Right ventricle myocardium superior (tissue), 1 donor: Measurements from ENCODE around the gene CDH10. TPM values are rescaled to one million over a fixed set of nuclear protein-coding genes. Genes with fewer than 3 reads are reported as not detected.

ENCODE experiments used
- ATAC-seq: fragments of 200-7000 bp; cut with Tn5 transposase; one replicate; pipeline ENCODE4 v1.9.1; 2020; ENCODE audit warnings: mild to moderate bottlenecking; ENCODE audit not compliant: poor library complexity
- DNase-seq: peaks from one replicate; pipeline ENCODE4 v3.0.0-alpha.2; 2020
- intact Hi-C: fragments of 100-400 bp; cut with DNase I; formaldehyde crosslinking; loops from one replicate; pipeline ENCODE4 v1.11.2; 2022
- long read RNA-seq: library from polyadenylated mRNA; unstranded; transcript quantifications from one replicate; pipeline ENCODE4 v2.0.0, GENCODE V29; 2021
- total RNA-seq: library from RNA; stranded (reverse); fragmentation: NEBNext Ultra II Directional; extraction: Animal tissue kit (Norgen Biotek cat#: 25700); gene quantifications from one replicate; pipeline ENCODE4 v1.2.1, GENCODE V29; 2021
- donor health status: DM: no; HTN: yes; CAD: no; lungs with severe emphysema.

CDH10 gene
- total RNA-seq = not detected
- long read RNA-seq = 0 reads

DNA sequence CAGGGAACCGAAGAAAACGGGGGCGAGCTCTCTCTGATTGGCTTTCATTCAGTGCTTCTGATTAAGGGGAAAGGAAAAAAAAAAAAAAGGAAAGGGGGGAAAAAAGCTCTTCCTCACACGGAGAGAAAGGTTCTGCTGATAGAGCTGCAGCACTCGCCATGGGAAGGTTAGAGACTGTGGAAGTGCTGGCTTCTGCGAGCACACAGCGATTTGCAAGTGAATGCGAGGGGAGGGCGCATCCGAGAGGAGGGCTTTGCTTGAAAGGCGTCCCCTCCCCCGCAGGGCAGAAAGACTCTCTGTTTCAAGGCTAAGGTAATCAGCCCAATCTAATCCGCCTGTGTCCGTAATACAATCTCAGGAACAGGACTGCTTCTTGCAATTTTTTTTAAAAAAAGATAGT lies at the start of gene CDH10:
CDH10 (minus strand) TSS at position 218 of the 400 bp plus-strand sequence. CDS start 51,488 bp downstream, outside the sequence.
- DNase-seq = no peak
- ATAC-seq = no peak
- intact Hi-C loops = no loop called here

DNA sequence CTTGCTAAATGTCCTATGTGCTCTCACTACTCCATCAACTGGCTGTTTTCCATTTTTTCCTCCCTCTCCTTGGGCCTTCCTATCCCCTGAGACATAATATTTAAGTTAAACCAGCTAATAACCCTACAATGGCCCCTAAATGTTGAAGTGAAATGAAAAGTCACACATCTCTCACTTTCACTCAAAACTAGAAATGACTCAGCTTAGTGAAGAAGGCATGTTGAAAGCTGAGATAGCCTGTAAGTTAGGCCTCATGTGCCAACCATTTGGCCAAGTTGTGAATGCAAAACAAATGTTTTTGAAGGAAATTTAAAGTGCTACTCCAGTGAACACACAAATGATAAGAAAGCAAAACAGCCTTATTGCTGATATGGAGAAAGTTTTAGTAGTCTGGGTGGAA lies 48.8 kb upstream of the CDH10 start:
- no peak for ATAC-seq
- intact Hi-C loops = no loop called here
- DNase-seq = no peak

DNA sequence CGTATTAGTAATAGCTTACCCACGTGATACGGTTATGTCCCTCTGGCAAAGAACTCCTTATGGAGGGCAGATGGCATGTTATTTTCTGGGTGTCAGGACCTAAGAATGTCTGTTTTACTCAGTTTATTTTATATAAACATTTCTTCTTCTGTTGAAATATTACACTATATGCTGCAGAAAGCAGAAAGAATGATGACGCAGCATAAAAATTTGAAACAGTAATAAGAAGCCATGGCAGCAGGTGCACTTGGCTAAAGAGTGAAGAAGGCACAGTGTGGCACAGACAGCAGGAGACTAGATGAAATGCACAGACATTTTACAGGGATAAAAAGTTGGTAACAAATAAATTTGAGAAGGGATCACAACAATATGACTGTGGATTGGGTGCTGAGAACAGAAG lies 46.3 kb upstream of the CDH10 start:
- no peak for DNase-seq
- intact Hi-C loops = no loop called here
- no peak for ATAC-seq

DNA sequence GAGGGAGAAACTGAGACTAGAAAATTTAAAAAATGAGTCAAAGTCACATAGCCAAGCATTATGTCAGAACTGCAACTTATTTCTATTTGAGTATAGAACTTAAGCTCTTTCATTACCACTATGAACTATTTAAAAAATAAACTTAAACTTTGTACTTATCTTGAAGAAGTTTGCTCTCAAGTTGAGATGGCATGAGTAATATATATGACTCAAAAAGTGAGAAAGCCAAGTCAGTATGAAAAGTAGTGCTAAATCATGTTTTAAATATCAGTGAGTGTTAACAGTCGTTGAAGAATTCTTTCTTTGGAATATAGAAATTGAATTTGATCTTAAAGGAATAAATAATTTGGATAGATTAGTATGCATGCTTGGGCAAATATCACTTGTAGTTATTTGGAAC lies 36.3 kb upstream of the CDH10 start:
- ATAC-seq (no peak), DNase-seq (no peak)
- intact Hi-C loops = no loop called here

DNA sequence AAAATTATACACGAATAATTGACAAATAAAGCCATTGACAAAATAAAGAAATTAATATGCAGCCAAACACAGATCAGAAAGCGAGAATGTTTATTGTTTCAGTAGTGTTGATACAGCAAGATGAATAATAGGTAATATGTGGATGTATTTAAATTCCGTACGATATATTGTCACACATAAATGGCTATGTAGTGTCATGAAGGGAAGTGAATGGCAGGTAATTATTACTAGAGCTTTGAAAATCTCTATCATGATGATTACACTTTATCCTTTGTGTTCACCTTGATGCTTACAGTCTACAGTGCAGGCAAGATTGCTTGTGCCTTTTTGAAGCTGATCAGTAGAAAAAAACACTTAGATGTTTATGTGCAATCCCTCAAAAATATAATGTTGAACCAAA lies 23.3 kb upstream of the CDH10 start:
- intact Hi-C loops = no loop called here
- no peak for ATAC-seq

DNA sequence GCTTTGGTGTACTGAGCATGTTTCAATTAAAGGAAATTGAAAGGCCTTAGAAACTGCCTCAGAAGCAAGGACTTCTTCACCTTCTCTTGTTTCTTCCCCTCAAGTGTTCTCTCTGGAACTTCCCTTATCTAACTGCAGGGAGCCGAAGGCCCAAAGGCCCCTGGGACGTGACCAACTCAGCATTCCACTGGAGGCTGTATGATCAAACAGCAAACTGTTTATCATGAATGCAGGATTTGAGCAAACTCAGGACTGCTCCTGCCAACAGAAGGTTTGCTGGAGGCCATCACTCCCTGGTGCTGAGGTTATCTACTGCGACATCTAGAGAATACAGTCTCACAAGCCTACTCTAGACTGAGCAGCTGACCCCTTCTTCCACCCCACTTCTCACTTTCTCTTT lies 4.8 kb upstream of the CDH10 start:
- intact Hi-C loops = no loop called here
- ATAC-seq (no peak), DNase-seq (no peak)

More for the DNA sequence above, 23.3 kb upstream of the CDH10 start:
- no peak for DNase-seq

DNA sequence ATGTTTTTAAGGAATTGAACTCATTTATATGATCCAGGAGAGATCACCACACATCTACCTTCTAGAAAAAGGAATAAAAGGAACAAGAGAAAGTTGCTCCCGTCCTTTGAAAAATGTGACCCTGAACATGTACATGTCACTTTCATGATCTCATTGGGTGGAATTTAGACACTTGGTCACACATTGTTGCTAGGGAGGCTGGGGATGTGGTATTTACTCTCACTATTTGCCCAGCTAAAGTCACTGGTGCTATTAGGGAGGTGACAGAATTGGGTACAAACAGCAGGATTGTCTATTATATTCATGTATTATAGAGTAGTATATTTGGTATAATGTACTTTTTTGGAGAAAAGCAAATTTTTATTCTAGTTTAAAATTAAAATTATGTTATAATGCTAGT lies 2.1 kb upstream of the CDH10 start:
- intact Hi-C loops = no loop called here
- no peak for ATAC-seq
- DNase-seq = no peak

DNA sequence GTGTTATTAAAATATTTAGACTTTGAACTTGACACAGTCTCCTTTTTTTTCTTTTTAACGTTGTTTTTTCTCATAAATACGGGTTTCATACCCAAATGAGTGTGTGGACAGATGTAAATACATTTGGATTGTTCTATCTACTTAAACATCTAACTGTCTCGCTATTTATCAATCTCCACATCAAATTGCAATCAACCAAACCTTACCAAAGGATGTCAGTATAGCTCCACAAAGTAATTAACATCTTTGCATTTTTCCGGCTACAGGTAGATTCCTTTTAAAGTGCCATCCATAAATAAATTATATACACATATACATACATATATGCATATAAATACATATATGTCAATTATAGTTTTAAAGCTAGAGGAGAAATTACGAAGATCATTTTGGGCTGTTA lies 705 bp upstream of the CDH10 start:
- intact Hi-C loops = no loop called here
- no peak for DNase-seq
- no peak for ATAC-seq

DNA sequence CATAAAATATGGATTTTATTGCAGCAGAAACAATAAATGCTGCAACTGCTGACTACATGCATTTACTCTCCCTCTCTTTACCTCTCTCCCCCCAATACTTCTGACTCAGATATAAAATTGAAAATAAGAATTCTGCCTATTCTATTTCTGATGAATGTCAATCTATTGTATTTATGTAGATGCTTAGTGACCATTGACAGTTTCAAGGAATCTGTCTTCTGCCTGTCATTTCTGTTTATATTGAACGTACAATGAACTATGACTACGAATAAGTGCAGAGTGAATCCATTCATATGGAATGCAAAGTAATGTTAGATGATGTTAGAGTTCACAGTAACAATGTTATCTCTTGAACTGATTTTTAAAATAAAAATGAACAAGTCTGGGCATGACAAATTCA lies 898 bp downstream of the CDH10 start:
- no peak for DNase-seq
- no peak for ATAC-seq
- intact Hi-C loops = no loop called here

DNA sequence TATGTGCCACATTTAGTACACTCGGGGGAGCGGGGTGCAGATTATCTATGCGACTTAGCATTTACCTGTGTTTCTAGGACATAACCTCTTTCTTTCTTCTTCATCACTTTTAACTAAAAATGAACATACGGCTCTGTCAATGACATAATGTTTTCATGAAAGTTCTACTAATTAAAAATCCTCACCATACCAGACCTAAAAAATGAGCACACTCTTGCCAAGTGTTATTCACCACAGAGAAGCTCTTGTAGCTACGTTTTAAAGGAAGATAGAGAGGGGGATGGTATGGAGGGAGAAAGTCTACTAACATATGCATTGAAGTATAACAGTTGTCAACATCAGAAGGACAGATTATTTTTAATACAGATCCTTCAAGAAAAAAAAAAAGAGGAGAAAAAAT lies 1.6 kb downstream of the CDH10 start:
- ATAC-seq = no peak
- DNase-seq = no peak
- intact Hi-C loops = no loop called here

DNA sequence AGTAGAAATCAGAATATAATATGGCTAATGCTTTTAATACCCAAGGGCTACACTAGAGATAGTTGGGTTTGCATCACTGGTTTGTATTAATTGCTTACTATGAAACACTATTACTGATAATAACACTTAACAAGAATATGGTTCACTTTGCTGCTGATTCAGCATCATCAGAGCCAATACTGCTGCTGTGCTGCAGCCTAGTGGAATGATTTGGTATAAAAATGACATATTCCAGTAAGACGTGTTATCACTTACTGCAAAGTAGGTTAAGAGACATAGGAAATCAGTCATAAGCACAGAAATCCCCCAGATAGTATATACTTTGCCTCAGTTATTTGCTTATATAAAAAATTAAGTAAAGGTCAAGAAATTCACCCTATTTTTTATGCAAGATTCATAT lies 2.8 kb downstream of the CDH10 start:
- DNase-seq (no peak), ATAC-seq (no peak)
- intact Hi-C loops = no loop called here

DNA sequence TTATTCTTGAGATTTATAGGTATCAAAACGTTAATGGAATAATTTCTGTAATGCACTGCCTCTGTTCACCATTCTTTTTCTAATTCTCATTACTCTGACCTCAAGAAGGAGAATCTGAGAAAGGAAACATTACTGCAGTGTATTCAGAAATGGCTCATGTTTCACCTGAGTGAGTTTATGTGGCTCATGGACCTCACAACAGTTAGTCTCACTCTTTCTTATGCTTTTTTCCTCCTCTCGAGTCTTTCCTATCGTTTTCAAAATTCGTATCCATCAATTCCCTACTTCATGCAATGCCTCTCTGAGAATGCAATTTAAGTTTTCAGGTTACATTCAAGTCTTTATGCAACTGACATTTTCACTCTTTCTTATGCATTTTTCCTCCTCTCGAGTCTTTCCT lies 9.6 kb downstream of the CDH10 start:
- intact Hi-C loops = no loop called here
- no peak for DNase-seq
- ATAC-seq = no peak

DNA sequence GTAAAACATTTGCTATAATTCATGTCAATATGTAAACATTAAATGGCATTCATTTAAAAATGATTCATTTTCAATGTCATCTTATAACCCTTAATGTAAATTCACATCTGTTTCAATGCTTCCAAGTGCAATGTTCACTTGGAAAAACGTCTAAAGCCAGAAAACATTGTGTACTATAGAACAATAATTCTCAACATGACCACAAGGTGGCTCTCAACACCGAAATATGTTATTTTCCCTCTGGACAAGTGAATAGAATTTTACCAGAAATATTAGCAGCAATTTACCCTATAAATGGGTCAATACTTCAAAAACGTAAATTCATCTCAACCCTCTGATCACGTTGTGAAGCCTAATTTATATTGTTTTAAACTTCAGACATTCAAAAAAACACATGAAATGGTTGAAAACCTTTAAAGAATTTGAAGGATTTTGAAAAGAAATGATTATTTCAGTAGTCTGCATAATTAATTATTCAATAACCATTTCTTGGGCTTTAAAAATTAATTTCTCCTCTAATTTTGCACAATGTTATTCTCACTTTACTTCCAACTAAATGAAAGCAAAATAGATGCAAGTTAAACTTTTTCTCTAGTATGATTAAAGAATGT lies 11.0 kb downstream of the CDH10 start:
- DNase-seq (no peak), ATAC-seq (no peak)
- intact Hi-C loops = no loop called here

DNA sequence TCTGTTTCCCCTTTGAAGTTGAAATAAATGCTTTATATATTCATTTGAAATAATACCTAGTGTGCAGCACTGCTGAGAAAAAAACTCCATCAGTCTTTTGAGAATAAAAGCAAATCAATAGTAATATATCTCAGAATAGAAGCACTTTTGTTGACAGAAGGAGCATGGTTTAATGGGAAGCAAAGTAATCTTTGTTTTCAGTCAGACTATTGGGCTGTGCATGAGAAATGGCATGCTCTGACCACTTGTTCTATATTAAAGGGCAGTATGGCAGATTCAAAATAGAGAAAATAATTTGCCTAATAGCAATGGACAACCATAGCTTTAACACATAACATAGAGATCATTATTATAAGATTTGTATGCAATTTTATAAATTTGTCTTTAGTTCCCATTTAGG lies 12.4 kb downstream of the CDH10 start:
- ATAC-seq (no peak), DNase-seq (no peak)
- intact Hi-C loops = no loop called here

DNA sequence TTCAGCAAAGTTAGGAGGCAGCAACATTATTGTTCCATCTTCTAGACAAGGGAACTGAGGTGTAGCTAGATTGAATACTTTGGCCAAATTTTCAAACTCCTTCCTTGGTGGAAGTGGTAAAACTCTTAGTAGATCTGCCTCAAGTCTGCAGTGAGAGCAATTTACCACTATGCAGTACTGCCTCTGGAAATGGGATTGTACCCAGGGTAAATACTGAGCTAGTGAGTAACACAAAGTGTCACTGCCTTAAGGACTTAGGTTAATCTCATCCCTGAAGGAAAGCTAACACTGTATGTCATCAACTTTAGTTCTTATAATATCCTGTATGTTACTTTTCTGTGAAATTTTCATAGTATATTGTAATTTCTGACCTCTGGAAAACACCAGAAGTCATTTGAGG lies 13.9 kb downstream of the CDH10 start:
- DNase-seq (no peak), ATAC-seq (no peak)
- intact Hi-C loops = no loop called here

DNA sequence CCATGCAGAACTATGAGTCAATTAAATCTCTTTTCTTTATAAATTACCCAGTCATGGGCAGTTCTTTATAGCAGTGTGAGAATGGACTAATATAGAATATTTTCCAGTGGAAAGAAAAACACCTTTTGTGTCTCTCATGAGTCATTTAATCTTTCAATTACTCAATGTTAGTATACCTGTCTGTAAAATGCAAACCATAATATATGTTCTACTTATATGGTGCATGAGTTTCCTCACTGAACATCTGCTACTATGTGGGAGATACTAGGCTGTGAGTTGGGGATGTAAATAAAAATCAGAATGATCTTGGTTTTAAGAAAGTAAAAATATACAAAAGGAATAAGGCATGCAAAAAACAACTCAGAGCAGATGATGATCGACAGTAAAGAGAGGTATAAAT lies 15.0 kb downstream of the CDH10 start:
- intact Hi-C loops = no loop called here
- DNase-seq (no peak), ATAC-seq (no peak)

DNA sequence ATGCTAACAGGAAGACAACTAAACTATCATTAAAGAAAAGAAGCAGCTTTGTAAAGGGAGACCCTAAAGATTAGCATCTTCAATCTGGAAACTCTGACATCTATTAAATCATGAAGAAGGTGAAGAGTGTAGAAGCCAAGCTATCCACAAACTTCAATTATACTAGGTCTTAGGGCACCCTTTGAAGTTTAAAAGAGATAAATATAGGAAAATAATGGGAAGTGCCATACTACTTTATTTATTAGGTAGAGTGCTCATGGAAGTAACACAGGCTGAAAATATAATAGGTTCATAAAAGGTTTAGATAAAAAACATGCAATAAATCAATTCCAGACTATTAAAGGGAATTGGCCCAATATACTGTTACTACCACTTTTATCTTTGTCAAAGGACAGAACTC lies 19.9 kb downstream of the CDH10 start:
- ATAC-seq (no peak), DNase-seq (no peak)
- intact Hi-C loops = no loop called here

DNA sequence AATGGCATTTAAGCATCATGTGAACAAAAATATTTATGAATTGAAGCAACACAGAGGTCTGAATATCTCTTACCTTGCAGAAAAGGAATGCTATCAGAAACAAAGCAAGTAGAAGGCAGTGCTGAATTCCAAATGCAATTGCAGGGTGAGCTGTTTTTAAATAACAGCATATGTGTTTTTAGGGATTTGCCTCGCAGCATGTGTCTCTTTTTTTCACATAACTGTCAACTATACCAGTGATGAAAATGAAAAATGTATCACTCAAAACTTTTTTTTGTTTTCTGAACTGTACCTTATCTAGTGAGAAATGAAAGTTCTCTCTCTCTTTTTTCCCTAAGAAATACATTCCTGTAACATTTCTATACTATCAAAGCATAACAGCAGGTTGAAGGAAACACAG lies 21.2 kb downstream of the CDH10 start:
- no peak for DNase-seq

DNA sequence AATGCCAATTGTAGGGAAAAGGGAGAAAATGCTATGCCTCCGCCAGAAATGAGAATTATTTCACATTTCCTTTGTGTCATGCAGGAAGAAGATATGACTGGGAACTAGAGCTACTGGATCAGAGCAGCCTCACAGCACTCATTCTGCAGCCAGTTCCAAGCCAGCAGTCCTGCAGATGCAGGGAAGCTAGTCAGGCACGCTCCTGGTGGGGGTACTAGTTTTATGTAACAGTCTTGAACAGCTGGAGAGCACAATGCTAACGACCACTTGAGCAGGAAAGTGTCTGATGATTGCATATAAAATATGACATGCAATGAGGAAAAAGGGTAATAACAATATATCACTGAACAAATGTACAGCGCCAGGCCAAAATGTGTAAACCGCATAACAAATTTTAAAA lies 21.7 kb downstream of the CDH10 start:
- no peak for ATAC-seq
- no peak for DNase-seq
- intact Hi-C loops = no loop called here

More for the DNA sequence above, 21.2 kb downstream of the CDH10 start:
- ATAC-seq = no peak
- intact Hi-C loops = no loop called here

DNA sequence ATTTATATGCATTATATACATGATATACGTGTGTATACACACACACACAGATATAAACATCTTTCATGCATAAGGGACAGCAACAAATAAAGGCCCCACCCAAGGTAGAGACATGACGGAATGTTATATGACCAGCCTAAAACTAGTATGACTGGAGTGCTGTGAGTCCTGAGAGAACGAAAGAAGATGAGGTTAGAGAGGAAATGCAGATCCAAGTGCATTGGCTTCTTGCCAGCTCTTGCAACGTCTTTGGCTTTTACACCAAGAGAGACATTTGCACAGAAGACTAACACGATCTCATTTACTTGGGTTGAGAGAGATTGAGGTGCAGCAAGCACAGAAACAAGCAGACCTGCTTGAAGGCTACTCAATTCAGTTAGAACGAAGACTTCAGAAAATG lies 23.0 kb downstream of the CDH10 start:
- ATAC-seq (peak; percentile 41), DNase-seq (no peak)
- intact Hi-C loops = no loop called here

DNA sequence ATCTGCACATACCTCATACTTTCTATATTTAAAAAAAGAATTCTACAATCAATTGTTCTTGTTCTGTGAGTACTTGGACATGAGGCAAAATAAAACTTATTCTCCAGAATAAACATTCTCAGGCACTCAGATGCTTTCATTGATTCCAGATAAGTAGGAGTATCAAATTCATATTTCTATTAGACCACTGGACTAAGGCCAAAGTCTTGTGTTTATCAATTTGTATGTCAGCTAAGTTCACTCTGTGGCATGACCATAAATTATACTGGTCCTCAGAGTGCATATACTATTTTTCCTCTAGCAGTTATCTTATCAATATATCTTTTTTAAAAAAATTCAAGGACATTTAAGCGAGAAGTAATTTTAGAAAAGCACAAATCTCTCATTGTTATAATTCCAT lies 28.2 kb downstream of the CDH10 start:
- ATAC-seq (no peak), DNase-seq (no peak)
- intact Hi-C loops = no loop called here
